Neuronal stem cell (in vitro differentiated cells): ENCODE measurements around the gene ARHGEF28.

Experiments
- DNase-seq: peaks from one replicate; pipeline ENCODE4 v3.0.0-alpha.2; 2013; ENCODE audit warnings: low spot score
- H2AFZ ChIP-seq: one replicate; pipeline ENCODE4 v1.6.1; 2013; ENCODE audit warnings: mild to moderate bottlenecking, low read length, inconsistent platforms
- H2AK5ac ChIP-seq: 2 replicates; pipeline ENCODE4 v1.6.1; 2013; ENCODE audit warnings: low read depth, mild to moderate bottlenecking, inconsistent platforms, low read length, moderate library complexity, mixed read lengths
- H2BK120ac ChIP-seq: 2 replicates; pipeline ENCODE4 v1.6.1; 2013; ENCODE audit warnings: low read depth, mild to moderate bottlenecking, inconsistent platforms, low read length, moderate library complexity, mixed read lengths
- H2BK12ac ChIP-seq: one replicate; pipeline ENCODE4 v1.6.1; 2013; ENCODE audit warnings: low read length, inconsistent platforms
- H2BK15ac ChIP-seq: 2 replicates; pipeline ENCODE4 v1.6.1; 2013; ENCODE audit warnings: mild to moderate bottlenecking, low read length, inconsistent platforms, mixed read lengths
- H2BK5ac ChIP-seq: one replicate; pipeline ENCODE4 v1.6.1; 2013; ENCODE audit warnings: inconsistent platforms, mild to moderate bottlenecking, low read length, moderate library complexity
- H3K14ac ChIP-seq: one replicate; pipeline ENCODE4 v1.6.1; 2013; ENCODE audit warnings: low read length, inconsistent platforms
- H3K18ac ChIP-seq: 2 replicates; pipeline ENCODE4 v1.6.1; 2013; ENCODE audit warnings: low read length, inconsistent platforms
- H3K23ac ChIP-seq: 2 replicates; pipeline ENCODE4 v1.6.1; 2013; ENCODE audit warnings: low read depth, mild to moderate bottlenecking, mixed read lengths, low read length, inconsistent platforms; ENCODE audit not compliant: poor library complexity
- H3K27ac ChIP-seq: replicated peaks from 3 replicates; pipeline ENCODE4 v1.5.1; 2013; ENCODE audit warnings: low read length, inconsistent platforms
- H3K27me3 ChIP-seq, 3 experiments: 2 replicates each; pipeline ENCODE4 v1.6.1; 2013; ENCODE audit warnings: low read length in 3 of 3, mild to moderate bottlenecking in 2 of 3, inconsistent platforms in 1 of 3, low read depth in 1 of 3, mixed read lengths in 1 of 3, moderate library complexity in 1 of 3; ENCODE audit not compliant: control insufficient read depth in 3 of 3, insufficient read depth in 3 of 3
- H3K36me3 ChIP-seq, 2 donors: replicated peaks in 1 of 2; 2 replicates each; pipeline ENCODE4 v1.6.1; 2013; ENCODE audit warnings: low read length in 2 of 2; ENCODE audit not compliant: control insufficient read depth in 2 of 2, insufficient read depth in 2 of 2
- H3K4ac ChIP-seq: 2 replicates; pipeline ENCODE4 v1.6.1; 2013; ENCODE audit warnings: inconsistent platforms, mild to moderate bottlenecking, low read length, moderate library complexity
- H3K4me1 ChIP-seq, 2 donors: 1 replicate in 1 of 2; 2 replicates in 1 of 2; pipeline ENCODE4 v1.6.1; 2013; ENCODE audit warnings: low read length in 2 of 2, low read depth in 1 of 2; ENCODE audit not compliant: control insufficient read depth in 2 of 2, insufficient read depth in 1 of 2
- H3K4me2 ChIP-seq: one replicate; pipeline ENCODE4 v1.6.1; 2013; ENCODE audit warnings: mild to moderate bottlenecking, low read length, inconsistent platforms; ENCODE audit not compliant: insufficient read depth, poor library complexity, severe bottlenecking
- H3K4me3 ChIP-seq, 2 donors: 2 replicates each; pipeline ENCODE4 v1.5.1; 2013; ENCODE audit warnings: low read length in 2 of 2, mild to moderate bottlenecking in 2 of 2, inconsistent platforms in 1 of 2, moderate library complexity in 1 of 2
- H3K79me1 ChIP-seq: one replicate; pipeline ENCODE4 v1.6.1; 2013; ENCODE audit warnings: low read depth, mild to moderate bottlenecking, inconsistent platforms, low read length, moderate library complexity
- H3K9ac ChIP-seq: one replicate; pipeline ENCODE4 v1.6.1; 2013; ENCODE audit warnings: mild to moderate bottlenecking, low read depth, low read length, inconsistent platforms; ENCODE audit not compliant: poor library complexity
- H3K9me3 ChIP-seq, 2 donors: replicated peaks in 1 of 2; 2 replicates each; pipeline versions ENCODE3 to v1.6.1; 2013; ENCODE audit warnings: low read length in 2 of 2, mild to moderate bottlenecking in 2 of 2, inconsistent platforms in 1 of 2, low read depth in 1 of 2, mixed read lengths in 1 of 2, moderate library complexity in 1 of 2; ENCODE audit not compliant: control insufficient read depth in 2 of 2, insufficient read depth in 1 of 2
- H4K8ac ChIP-seq: one replicate; pipeline ENCODE4 v1.6.1; 2013; ENCODE audit warnings: low read depth, mild to moderate bottlenecking, inconsistent platforms, low read length, moderate library complexity
- H4K91ac ChIP-seq: one replicate; pipeline ENCODE4 v1.6.1; 2013; ENCODE audit warnings: low read length, low read depth, mild to moderate bottlenecking, inconsistent platforms; ENCODE audit not compliant: poor library complexity
- WGBS, 2 donors: extraction: QIAGEN DNeasy Blood & Tissue Kit; methylation state at CpG; one replicate each; pipeline ENCODE4 v1.1.7; 2013; ENCODE audit warnings: missing lambda C conversion rate in 2 of 2, mixed read lengths in 1 of 2; ENCODE audit not compliant: insufficient read length in 2 of 2, insufficient replicate concordance in 1 of 2; ENCODE audit errors: extremely low coverage in 2 of 2; 5-methylcytosine and 5-hydroxymethylcytosine counted together

ARHGEF28 gene

DNA sequence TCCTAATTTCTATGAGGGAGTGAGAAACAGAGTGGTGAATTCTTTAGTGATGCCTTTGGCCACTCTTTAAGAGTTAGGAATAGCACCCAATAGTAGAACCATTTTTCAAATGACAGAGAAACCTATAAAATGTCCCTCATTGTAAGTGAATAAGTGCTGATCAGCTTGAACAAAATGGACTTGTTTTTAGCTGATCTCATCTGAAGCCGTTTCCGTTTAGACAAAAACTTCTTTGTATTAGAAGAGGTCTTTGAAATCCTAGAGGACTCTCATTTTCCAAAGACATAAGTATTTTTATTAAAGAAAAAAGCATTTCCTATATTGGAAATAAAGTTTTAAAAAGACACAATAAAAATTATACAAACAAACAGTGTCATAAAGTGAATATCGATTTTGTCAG is 273.9 kb downstream of the ARHGEF28 start:
- WGBS, 2 donors, result no CpG with 5 or more reads among the region's 3 CpGs
- Histone ChIP-seq H2BK15ac (no peak overlapping the region), H3K4ac (no peak overlapping the region), H3K36me3 (no peaks in the 10 kb centered on the region), H3K14ac (no peak overlapping the region), H3K27ac (no peak overlapping the region), H3K9me3 (no peaks in the 10 kb centered on the region), H4K8ac (no peak overlapping the region), H3K27me3 (no peaks in the 10 kb centered on the region), H2BK5ac (no peak overlapping the region), H3K23ac (no peak overlapping the region), H2AFZ (no peak overlapping the region), H2AK5ac (no peak overlapping the region), H3K4me3 (no peak overlapping the region), H4K91ac (no peak overlapping the region), H2BK120ac (no peak overlapping the region), H3K4me1 (peaks cover 0 to 2% of the 10 kb centered on the region in 2 donors), H3K4me2 (no peak overlapping the region), H2BK12ac (no peak overlapping the region), H3K18ac (no peak overlapping the region), H3K79me1 (no peaks in the 10 kb centered on the region), H3K9ac (no peak overlapping the region)
- DNase-seq, result no peak

DNA sequence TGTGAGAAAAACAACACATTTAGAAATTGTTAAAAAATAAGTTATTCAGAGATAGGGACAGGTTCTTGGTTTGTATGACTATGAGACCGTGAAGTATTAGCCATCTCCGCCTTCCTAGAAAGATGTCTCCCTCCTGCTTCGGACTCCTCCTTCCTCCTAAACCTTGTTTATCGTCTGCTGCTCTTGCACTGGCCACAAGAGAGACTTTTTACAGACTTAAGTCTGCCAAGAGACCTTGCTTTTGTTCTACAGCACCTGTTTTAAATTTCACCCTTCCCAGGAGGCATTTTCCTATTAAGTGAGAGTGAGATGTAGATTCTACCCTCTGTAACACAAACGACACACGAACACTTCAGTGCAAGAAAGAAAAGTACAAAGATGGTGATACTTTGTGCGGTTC is 274.6 kb downstream of the ARHGEF28 start:
- Histone ChIP-seq H3K14ac (no peak overlapping the region), H3K27me3 (no peaks in the 10 kb centered on the region), H3K27ac (no peak overlapping the region), H2BK120ac (no peak overlapping the region), H3K23ac (no peak overlapping the region), H3K36me3 (no peaks in the 10 kb centered on the region), H3K9ac (no peak overlapping the region), H4K91ac (no peak overlapping the region), H3K4me2 (no peak overlapping the region), H2BK12ac (no peak overlapping the region), H3K4me1 (peaks cover 0 to 2% of the 10 kb centered on the region in 2 donors), H2AFZ (no peak overlapping the region), H2BK5ac (no peak overlapping the region), H3K4ac (no peak overlapping the region), H2BK15ac (no peak overlapping the region), H2AK5ac (no peak overlapping the region), H3K79me1 (no peaks in the 10 kb centered on the region), H3K9me3 (no peaks in the 10 kb centered on the region), H4K8ac (no peak overlapping the region), H3K18ac (no peak overlapping the region), H3K4me3 (no peak overlapping the region)
- no peak for DNase-seq
- no CpG with 5 or more reads among the region's 7 CpGs for WGBS, 2 donors

DNA sequence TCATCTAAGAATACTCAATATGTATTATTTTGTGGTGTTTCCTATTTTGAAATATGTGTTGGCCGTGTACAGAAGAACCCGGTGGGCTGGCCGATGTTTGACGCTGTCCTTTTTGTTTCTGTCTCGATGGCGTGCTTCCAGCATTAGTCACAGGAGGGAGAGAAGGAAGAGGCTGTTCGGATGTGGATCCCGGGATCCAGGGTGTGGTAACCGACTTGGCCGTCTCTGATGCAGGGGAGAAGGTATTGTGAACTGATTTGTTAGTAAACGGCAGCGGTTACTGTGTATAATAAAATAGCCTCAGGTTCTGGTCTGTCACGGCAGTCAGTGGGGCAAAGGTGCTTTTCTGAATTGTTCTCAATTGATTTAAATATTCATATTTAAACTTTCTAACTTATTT is 275.0 kb downstream of the ARHGEF28 start:
- H3K27me3 ChIP-seq, result no peaks in the 10 kb centered on the region
- H3K14ac ChIP-seq, result no peak overlapping the region
- WGBS, 2 donors, result no CpG with 5 or more reads among the region's 13 CpGs
- no peak overlapping the region for H3K4me2 ChIP-seq
- no peak overlapping the region for H4K8ac ChIP-seq
- no peak overlapping the region for H2BK120ac ChIP-seq
- H3K4me3 ChIP-seq, result no peak overlapping the region
- H3K79me1 ChIP-seq, result no peaks in the 10 kb centered on the region
- no peak overlapping the region for H2AK5ac ChIP-seq
- no peak overlapping the region for H2BK5ac ChIP-seq
- no peaks in the 10 kb centered on the region for H3K36me3 ChIP-seq
- H3K4me1 ChIP-seq, result peaks cover 0 to 2% of the 10 kb centered on the region in 2 donors
- no peak overlapping the region for H2AFZ ChIP-seq
- DNase-seq, result no peak
- no peak overlapping the region for H2BK12ac ChIP-seq
- no peak overlapping the region for H2BK15ac ChIP-seq
- H3K9me3 ChIP-seq, result no peaks in the 10 kb centered on the region
- no peak overlapping the region for H3K27ac ChIP-seq
- H4K91ac ChIP-seq, result no peak overlapping the region
- H3K23ac ChIP-seq, result no peak overlapping the region
- H3K18ac ChIP-seq, result no peak overlapping the region
- H3K9ac ChIP-seq, result no peak overlapping the region
- H3K4ac ChIP-seq, result no peak overlapping the region

DNA sequence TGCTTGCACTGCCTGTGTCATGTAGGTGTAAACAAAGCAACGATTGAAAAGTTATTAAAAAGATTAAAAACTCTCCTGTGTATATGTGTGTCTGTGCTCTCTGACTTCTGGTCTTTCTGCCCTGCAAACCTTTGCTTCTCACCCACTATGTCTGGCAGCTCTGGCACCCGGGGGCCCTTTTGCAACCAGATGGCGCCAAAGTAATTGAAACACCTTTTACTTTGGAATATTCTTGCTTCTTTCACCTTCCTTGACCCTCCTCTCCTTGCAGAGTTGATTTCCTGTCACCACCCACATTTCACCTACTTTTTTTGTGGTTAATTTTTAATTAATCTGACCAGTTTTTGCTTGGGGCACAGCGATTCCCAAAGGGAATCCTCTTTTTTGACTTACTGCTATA is 275.5 kb downstream of the ARHGEF28 start:
- Histone ChIP-seq H3K18ac (no peak overlapping the region), H3K9ac (no peak overlapping the region), H2BK5ac (no peak overlapping the region), H2AK5ac (no peak overlapping the region), H2BK120ac (no peak overlapping the region), H2BK15ac (no peak overlapping the region), H3K4ac (no peak overlapping the region), H4K91ac (no peak overlapping the region), H3K23ac (no peak overlapping the region), H3K27me3 (no peaks in the 10 kb centered on the region), H2AFZ (no peak overlapping the region), H3K14ac (no peak overlapping the region), H3K4me1 (peaks cover 0 to 2% of the 10 kb centered on the region in 2 donors), H3K36me3 (no peaks in the 10 kb centered on the region), H3K79me1 (no peaks in the 10 kb centered on the region), H3K27ac (no peak overlapping the region), H3K4me2 (no peak overlapping the region), H2BK12ac (no peak overlapping the region), H4K8ac (no peak overlapping the region), H3K9me3 (no peaks in the 10 kb centered on the region), H3K4me3 (no peak overlapping the region)
- no CpG with 5 or more reads among the region's 4 CpGs for WGBS, 2 donors
- DNase-seq, result no peak
